ENCODE measurements around the gene NTM.

The NTM gene

GRCh38 chr11:131370090-131370751, at the start of gene NTM:
NTM (plus strand) TSS chr11:131370615.
- TF ChIP-seq CTCF (IDR thresholded peaks at IDR 0.05; ENCODE audit: low read depth, low read length) = no peak
- Histone ChIP-seq H3K27me3 (ENCODE audit: insufficient read depth, low read depth, severe bottlenecking) (no peaks in the 10 kb centered on the region), H3K36me3 (no peaks in the 10 kb centered on the region), H3K27ac (peak within 1 kb of the TSS; percentile 16), H3K9me3 (ENCODE audit: severe bottlenecking) (no peaks in the 10 kb centered on the region), H3K4me3 (ENCODE audit: low read depth, low read length) (peak within 1 kb of the TSS; percentile 64)
- DNase-seq = peak; percentile 87

GRCh38 chr11:131324921-131325570, 45.4 kb upstream of the NTM start:
- Histone ChIP-seq H3K36me3 (no peaks in the 10 kb centered on the region), H3K27ac (no peak overlapping the region), H3K4me3 (ENCODE audit: low read depth, low read length) (no peak overlapping the region), H3K9me3 (ENCODE audit: severe bottlenecking) (no peaks in the 10 kb centered on the region), H3K27me3 (ENCODE audit: insufficient read depth, low read depth, severe bottlenecking) (no peaks in the 10 kb centered on the region)
- DNase-seq = no peak
- TF ChIP-seq CTCF (IDR thresholded peaks at IDR 0.05; ENCODE audit: low read depth, low read length) = no peak

- Histone ChIP-seq H3K9me3 (ENCODE audit: severe bottlenecking) (no peaks in the 10 kb centered on the region), H3K36me3 (no peaks in the 10 kb centered on the region), H3K27ac (no peak overlapping the region), H3K27me3 (ENCODE audit: insufficient read depth, low read depth, severe bottlenecking) (no peaks in the 10 kb centered on the region), H3K4me3 (ENCODE audit: low read depth, low read length) (no peak overlapping the region)
- TF ChIP-seq CTCF (IDR thresholded peaks at IDR 0.05; ENCODE audit: low read depth, low read length) = no peak
- DNase-seq = no peak
Observed at GRCh38 chr11:131326829-131327228, 43.6 kb upstream of the NTM start.

- Histone ChIP-seq H3K27me3 (ENCODE audit: insufficient read depth, low read depth, severe bottlenecking) (no peaks in the 10 kb centered on the region), H3K27ac (no peak overlapping the region), H3K9me3 (ENCODE audit: severe bottlenecking) (no peaks in the 10 kb centered on the region), H3K36me3 (no peaks in the 10 kb centered on the region), H3K4me3 (ENCODE audit: low read depth, low read length) (no peak overlapping the region)
- no peak for DNase-seq
- TF ChIP-seq CTCF (IDR thresholded peaks at IDR 0.05; ENCODE audit: low read depth, low read length) = no peak
Observed at GRCh38 chr11:131327421-131327820, 43.0 kb upstream of the NTM start.

- Histone ChIP-seq H3K27me3 (ENCODE audit: insufficient read depth, low read depth, severe bottlenecking) (no peaks in the 10 kb centered on the region), H3K27ac (no peak overlapping the region), H3K36me3 (no peaks in the 10 kb centered on the region), H3K4me3 (ENCODE audit: low read depth, low read length) (no peak overlapping the region), H3K9me3 (ENCODE audit: severe bottlenecking) (no peaks in the 10 kb centered on the region)
- no peak for TF ChIP-seq CTCF (IDR thresholded peaks at IDR 0.05; ENCODE audit: low read depth, low read length)
- no peak for DNase-seq
Observed at GRCh38 chr11:131328843-131329242, 41.6 kb upstream of the NTM start.

Measured in WERI-Rb-1 (cell line).